GM10266 (cell line): ENCODE data around the gene ANKS6.
"Not testable (repeated sequence)": the region's sequence is repeated elsewhere in the genome, so short reads cannot be mapped to it uniquely, and the experiment has no call there.

Source experiments
- DNase-seq: peaks from one replicate; pipeline ENCODE4 v3.0.0; 2012; ENCODE audit errors: extremely low spot score
- CTCF ChIP-seq: IDR thresholded peaks from 2 replicates; pipeline ENCODE4 v1.5.1; 2012; ENCODE audit warnings: mild to moderate bottlenecking, low read depth; ENCODE audit not compliant: control insufficient read depth, insufficient read depth; ENCODE audit errors: missing control alignments

The ANKS6 gene

GRCh38 chr9:98686961-98687855 is 109.1 kb downstream of the ANKS6 start:
- DNase-seq, result no peak
- no peak for TF ChIP-seq CTCF

GRCh38 chr9:98684816-98685215 is 111.5 kb downstream of the ANKS6 start:
- DNase-seq, result not testable (repeated sequence)
